ENCODE results near the gene RIMBP2. TPM values are rescaled to one million over a fixed set of nuclear protein-coding genes. Genes with fewer than 3 reads are reported as not detected.

The RIMBP2 gene
- polyA plus RNA-seq, 1 of the 3 experiments (the other 2 are of a cell fraction), result 0.90 TPM

GRCh38 chr12:130374083-130374482, 342.0 kb downstream of the RIMBP2 start:
- H3K36me3 ChIP-seq (replicated peaks in 1 of 2; ENCODE audit: control insufficient read depth in 1 of 2, insufficient read depth in 2 of 2, low read length in 1 of 2), result no peaks in the 10 kb centered on the region
- no peak overlapping the region for H2AFZ ChIP-seq (ENCODE audit: low read depth)
- ChIA-PET POLR2A (no interaction called here), CTCF (interaction anchor here (1.0 to 1.6 kb wide), 2 partner anchors 332 to 343 kb away, joined by 4 to 5 read pairs; no protein-coding TSS in a partner anchor)
- H3K9ac ChIP-seq, result no peak overlapping the region
- 48% methylated on average over 4 of the region's 4 CpGs for WGBS (ENCODE audit: low lambda C conversion rate)
- DNase-seq, result no peak
- TF ChIP-seq FOSL2 (IDR thresholded peaks at IDR 0.05; ENCODE audit: borderline replicate concordance, low read depth) (no peak), RAD21 (IDR thresholded peaks at IDR 0.05; ENCODE audit: low read length) (no peak), GATA2 (CRISPR knock-in tag; IDR thresholded peaks at IDR 0.05) (no peak), NRF1 (IDR thresholded peaks at IDR 0.05; ENCODE audit: low read depth, low read length) (no peak), USF2 (IDR thresholded peaks at IDR 0.05; ENCODE audit: borderline replicate concordance, low read depth, low read length) (no peak), TEAD4 (IDR thresholded peaks at IDR 0.05; ENCODE audit: borderline replicate concordance, insufficient read depth) (no peak), YY1 (IDR thresholded peaks at IDR 0.05; ENCODE audit: low read depth) (no peak), ZBTB33 (IDR thresholded peaks at IDR 0.05; ENCODE audit: borderline replicate concordance, low read depth) (no peak), TAF1 (IDR thresholded peaks at IDR 0.05; ENCODE audit: borderline replicate concordance, low read depth, low read length) (no peak), EP300 (IDR thresholded peaks at IDR 0.05; ENCODE audit: borderline replicate concordance in 1 of 2, low read depth in 1 of 2, low read length in 1 of 2) (no peak), IRF3 (IDR thresholded peaks at IDR 0.05; ENCODE audit: low read depth, low read length) (no peak), FOXM1 (IDR thresholded peaks at IDR 0.05; ENCODE audit: low read depth) (no peak), FOXJ3 (CRISPR knock-in tag; IDR thresholded peaks at IDR 0.05) (no peak), MEF2A (IDR thresholded peaks at IDR 0.05; ENCODE audit: borderline replicate concordance, low read depth) (no peak), CTCF (IDR thresholded peaks at IDR 0.05) (no peak), REST (IDR thresholded peaks at IDR 0.05; ENCODE audit: low read depth, low read length) (no peak)
- TF ChIP-seq, protein P1, sequence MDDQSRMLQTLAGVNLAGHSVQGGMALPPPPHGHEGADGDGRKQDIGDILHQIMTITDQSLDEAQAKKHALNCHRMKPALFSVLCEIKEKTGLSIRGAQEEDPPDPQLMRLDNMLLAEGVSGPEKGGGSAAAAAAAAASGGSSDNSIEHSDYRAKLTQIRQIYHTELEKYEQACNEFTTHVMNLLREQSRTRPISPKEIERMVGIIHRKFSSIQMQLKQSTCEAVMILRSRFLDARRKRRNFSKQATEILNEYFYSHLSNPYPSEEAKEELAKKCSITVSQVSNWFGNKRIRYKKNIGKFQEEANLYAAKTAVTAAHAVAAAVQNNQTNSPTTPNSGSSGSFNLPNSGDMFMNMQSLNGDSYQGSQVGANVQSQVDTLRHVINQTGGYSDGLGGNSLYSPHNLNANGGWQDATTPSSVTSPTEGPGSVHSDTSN (IDR thresholded peaks at IDR 0.05), result no peak
- TF ChIP-seq, protein P2, sequence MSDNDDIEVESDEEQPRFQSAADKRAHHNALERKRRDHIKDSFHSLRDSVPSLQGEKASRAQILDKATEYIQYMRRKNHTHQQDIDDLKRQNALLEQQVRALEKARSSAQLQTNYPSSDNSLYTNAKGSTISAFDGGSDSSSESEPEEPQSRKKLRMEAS (IDR thresholded peaks at IDR 0.05; ENCODE audit: low read depth), result no peak
- TF ChIP-seq, protein P3, sequence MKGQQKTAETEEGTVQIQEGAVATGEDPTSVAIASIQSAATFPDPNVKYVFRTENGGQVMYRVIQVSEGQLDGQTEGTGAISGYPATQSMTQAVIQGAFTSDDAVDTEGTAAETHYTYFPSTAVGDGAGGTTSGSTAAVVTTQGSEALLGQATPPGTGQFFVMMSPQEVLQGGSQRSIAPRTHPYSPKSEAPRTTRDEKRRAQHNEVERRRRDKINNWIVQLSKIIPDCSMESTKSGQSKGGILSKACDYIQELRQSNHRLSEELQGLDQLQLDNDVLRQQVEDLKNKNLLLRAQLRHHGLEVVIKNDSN (IDR thresholded peaks at IDR 0.05; ENCODE audit: borderline replicate concordance, low read depth), result no peak
- no peaks in the 10 kb centered on the region for H3K9me2 ChIP-seq
- H3K9me3 ChIP-seq, result 0 out of 2 replicates have a peak, but pooled peaks cover 3% of the 10 kb centered on the region
- H3K4me2 ChIP-seq, result no peak overlapping the region
- H3K27ac ChIP-seq (ENCODE audit: low read depth in 2 of 2, low read length in 1 of 2), result no peak overlapping the region
- H3K4me1 ChIP-seq (ENCODE audit: control insufficient read depth in 1 of 2, insufficient read depth in 2 of 2, low read depth in 1 of 2, low read length in 1 of 2), result peaks cover 0 to 10% of the 10 kb centered on the region in 2 experiments; a peak in 1 of 4 replicates
- H4K20me1 ChIP-seq (ENCODE audit: insufficient read depth), result no peaks in the 10 kb centered on the region
- no peaks in the 10 kb centered on the region for H3F3A ChIP-seq (replicated peaks; ENCODE audit: insufficient read depth)
- no peaks in the 10 kb centered on the region for H3K27me3 ChIP-seq (ENCODE audit: insufficient read depth)
- H3K79me2 ChIP-seq (ENCODE audit: insufficient read depth), result no peaks in the 10 kb centered on the region
- H3K4me3 ChIP-seq (ENCODE audit: low read depth in 2 of 2, low read length in 1 of 2), result no peak overlapping the region

Measured in SK-N-SH (cell line).